Superior temporal gyrus (tissue), 1 donor: ENCODE data around the gene RSF1.
"Not testable (repeated sequence)": the region's sequence is repeated elsewhere in the genome, so short reads cannot be mapped to it uniquely, and the experiment has no call there.

Experiments
- DNase-seq: peaks from one replicate; pipeline ENCODE4 v3.0.0-alpha.2; 2016; ENCODE audit errors: extremely low spot score

Gene RSF1, protein sequence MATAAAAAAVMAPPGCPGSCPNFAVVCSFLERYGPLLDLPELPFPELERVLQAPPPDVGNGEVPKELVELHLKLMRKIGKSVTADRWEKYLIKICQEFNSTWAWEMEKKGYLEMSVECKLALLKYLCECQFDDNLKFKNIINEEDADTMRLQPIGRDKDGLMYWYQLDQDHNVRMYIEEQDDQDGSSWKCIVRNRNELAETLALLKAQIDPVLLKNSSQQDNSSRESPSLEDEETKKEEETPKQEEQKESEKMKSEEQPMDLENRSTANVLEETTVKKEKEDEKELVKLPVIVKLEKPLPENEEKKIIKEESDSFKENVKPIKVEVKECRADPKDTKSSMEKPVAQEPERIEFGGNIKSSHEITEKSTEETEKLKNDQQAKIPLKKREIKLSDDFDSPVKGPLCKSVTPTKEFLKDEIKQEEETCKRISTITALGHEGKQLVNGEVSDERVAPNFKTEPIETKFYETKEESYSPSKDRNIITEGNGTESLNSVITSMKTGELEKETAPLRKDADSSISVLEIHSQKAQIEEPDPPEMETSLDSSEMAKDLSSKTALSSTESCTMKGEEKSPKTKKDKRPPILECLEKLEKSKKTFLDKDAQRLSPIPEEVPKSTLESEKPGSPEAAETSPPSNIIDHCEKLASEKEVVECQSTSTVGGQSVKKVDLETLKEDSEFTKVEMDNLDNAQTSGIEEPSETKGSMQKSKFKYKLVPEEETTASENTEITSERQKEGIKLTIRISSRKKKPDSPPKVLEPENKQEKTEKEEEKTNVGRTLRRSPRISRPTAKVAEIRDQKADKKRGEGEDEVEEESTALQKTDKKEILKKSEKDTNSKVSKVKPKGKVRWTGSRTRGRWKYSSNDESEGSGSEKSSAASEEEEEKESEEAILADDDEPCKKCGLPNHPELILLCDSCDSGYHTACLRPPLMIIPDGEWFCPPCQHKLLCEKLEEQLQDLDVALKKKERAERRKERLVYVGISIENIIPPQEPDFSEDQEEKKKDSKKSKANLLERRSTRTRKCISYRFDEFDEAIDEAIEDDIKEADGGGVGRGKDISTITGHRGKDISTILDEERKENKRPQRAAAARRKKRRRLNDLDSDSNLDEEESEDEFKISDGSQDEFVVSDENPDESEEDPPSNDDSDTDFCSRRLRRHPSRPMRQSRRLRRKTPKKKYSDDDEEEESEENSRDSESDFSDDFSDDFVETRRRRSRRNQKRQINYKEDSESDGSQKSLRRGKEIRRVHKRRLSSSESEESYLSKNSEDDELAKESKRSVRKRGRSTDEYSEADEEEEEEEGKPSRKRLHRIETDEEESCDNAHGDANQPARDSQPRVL (N-terminal part only)

DNA sequence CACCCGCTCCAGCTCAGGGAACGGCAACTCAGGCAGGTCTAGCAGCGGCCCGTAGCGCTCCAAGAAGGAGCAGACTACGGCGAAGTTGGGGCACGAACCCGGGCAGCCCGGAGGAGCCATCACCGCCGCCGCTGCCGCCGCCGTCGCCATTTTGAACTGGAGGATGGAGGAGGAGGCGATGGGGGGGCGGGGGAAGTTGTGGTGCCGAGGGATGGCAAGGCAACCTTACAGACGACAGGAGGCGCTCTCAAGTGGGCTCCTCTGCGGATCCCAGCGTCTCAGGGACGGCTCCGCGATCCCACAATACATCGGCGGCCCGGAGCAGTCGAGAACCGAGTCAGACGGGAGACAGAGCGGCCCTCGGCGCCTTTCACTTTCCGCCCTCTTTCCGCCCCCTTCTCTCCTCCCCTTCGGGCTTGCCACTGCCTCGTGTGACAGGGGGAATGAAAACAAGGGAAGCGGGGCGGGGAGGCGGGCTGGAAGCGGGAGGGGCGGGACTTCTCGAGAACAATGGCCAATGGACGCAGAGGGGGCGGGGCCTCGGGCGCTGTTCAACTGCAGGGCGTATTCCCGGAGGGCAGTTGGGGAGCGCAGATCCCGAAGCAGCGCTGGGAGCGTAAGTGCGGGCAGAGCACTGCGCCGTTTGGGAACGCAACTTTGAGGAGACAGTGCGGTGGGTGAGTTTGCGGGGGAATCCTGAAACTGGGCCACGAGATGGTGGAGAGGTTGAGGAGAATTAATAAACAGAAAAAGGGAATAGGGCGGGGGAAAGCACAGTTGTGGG is at the start of gene RSF1, which contains the start of gene AAMDC:
TSS of gene RSF1 (minus strand) at position 158 of the 784 bp plus-strand sequence. CDS start at position 150, 8 bp downstream.
TSS of gene AAMDC (plus strand) at position 580 of the 784 bp plus-strand sequence. CDS start 21,353 bp downstream, outside the sequence.
- DNase-seq: peak; percentile 97

DNA sequence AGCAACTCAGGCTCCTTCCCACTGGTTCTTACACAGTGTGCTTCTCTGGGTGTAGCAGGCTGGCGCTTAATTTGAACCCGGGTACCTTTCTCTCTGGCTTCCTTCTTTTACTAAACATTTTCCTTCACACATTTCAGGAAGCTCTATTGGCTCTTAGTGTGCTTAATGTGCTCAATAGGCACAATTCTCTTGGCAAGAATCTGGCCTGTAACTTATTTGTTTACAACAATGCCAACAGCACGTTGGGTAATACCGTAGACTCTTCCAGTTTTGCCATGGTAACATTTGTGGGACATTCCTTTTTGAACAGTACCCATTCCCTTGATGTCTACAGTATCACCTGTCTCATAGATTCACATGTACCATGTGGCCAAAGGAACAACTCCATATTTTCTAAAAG is 48.2 kb upstream of the RSF1 start:
- DNase-seq: no peak

DNA sequence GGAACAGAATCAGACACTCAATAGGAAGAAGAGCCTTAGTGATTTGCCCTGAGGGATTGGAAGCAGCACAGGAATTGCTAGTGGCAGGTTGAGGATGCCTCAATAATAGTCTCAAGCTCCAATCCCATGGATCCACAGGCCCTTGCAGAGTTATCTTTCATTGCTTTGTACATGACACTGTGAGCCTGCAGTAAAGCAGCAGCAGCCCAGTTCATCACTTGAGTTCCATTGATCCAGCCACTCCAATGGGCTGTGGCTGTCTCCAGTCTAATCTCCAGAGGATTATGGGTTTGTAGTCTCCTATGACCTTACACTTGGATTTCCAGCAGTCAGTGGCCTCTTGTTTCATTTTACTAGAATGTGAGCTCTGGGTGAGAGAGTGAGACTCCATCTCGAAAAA is 45.8 kb upstream of the RSF1 start:
- no peak for DNase-seq

DNA sequence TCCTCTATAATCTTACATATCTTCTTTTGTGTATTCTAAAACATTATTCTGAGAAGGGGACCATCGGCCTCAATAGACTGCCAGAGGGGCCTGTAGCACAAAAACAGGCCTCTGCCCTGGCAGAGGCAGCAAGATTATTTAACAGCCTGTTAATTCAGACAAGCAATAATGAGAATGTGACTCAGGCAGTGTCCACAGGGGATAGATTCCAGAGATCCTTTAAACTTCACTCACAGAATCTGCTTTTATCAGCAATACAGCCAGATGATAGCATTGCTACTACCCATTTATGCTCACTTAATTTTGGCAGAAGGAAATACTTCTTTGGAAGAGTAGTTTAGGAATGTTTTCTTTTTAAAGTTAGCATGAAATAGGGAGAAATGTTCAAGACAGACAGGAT is 45.3 kb upstream of the RSF1 start:
- DNase-seq: no peak

DNA sequence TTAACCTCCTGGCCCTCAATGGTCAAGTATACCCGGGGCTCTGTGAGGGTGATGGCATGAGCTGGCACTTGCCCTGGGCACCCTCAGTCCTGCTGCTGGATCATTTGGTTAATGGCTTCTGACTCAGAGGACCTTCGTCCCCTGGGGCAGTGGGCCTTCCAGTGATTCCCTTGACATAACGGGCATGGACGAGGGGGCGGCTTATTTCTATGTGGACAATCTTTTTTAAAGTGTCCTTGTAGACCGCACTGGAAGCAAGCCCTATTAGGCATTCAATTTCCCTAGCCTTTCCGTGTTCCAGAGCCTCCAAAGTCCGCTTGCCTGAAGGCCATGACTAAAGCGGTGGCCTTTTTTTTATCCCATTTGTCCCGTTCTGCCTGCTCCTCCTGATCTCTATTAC is 40.9 kb upstream of the RSF1 start:
- not testable (repeated sequence) for DNase-seq

DNA sequence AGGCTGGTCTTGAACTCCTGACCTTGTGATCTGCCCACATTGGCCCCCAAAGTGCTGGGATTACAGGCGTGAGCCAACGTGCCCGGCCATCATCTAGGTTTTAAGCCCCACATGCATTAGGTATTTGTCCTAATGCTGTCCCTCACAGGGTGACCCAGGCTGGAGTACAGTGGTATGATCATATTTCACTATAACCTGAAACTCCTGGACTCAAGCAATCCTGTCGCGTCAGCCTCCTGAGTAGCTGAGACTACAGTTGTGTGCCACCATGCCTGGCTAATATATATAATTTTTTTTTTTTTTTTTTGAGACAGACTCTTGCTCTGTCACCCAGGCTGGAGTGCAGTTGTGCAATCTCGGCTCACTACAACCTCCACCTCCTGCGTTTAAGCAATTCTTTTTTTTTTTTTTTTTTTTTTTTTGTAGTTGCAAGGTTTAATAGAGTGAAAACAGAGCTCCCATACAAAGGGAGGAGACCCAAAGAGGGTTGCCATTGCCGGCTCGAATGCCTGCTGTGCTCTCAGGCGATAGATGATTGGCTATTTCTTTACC is 37.5 kb upstream of the RSF1 start:
- DNase-seq: not testable (repeated sequence)

DNA sequence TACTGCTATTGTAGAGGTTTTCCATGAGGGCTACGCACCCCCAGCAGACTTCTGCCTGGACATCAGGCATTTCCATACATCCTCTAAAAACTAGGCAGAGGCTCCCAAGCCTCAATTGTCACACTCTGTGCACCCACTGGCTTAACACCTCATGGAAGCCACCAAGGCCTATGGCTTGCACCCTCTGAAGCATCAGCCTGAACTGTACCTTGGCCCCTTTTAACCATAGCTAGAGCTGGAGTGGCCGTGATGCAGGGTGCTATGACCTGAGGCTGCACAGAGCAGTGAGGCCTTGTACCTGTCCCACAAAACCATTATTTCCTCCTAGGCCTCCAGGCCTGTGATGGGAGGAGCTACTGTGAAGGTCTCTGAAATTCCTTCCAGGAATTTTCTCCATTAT is 34.3 kb upstream of the RSF1 start:
- no peak for DNase-seq

DNA sequence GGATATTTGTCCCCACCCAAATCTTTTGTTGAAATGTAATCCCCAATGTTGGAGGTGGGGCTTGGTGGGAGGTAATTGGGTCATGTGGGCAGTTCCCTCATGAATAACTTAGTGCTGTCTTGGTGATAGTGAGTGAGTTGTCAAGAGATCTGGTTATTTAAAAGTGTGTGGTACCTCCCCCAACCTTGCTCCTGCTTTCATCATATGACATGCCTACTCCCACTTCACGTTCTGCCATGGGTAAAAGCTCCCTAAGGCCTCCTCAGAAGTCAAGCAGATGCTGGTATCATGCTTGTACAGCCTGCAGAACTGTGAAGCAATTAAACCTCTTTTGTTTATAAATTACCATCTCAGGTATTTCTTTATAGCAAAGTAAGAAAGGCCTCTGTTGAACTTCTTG is 31.0 kb upstream of the RSF1 start:
- DNase-seq: no peak

DNA sequence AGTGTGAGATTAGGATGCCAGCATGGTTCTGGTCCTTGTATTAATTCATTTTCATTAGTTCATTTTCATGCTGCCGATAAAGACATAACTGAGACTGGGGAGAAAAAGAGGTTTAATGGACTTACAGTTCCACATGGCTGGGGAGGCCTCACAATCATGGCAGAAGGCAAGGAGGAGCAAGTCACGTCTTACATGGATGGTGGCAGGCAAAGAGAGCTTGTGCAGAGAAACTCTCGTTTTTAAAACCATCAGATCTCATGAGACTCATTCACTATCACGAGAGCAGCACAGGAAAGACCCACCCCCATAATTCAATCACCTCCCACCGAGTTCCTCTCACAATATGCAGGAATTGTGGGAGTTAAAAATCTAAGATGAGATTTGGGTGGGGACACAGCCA is 23.2 kb upstream of the RSF1 start:
- DNase-seq: not testable (repeated sequence)

DNA sequence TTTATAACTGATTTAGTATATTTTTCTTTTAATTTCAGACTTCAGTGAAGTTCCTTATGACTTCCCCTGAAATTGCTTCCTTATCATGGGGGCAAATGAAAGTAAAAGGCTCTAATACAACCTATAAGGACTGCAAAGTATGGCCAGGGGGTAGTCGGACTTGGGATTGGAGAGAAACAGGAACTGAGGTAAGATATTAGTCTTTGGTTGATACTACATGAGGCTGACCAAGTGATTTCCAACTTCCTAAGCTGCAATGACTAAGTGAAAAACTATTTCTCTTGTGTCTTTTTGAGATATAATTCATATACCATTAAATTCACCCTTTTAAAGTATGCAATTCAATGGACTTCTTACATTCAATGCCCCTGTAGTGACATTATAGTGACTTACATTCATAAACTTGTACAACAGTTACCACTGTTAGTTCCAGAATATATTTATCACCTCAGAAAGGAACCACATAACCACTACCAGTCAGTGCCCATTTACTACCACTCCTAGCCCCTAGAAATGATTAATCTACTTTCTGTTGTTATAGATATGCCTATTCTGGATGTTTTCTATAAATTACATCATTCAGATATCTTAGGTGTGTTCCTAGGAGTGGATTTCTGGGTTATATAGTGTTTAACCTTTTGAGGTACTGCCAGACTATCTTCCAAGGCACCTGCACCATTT is 22.1 kb upstream of the RSF1 start:
- DNase-seq: no peak

DNA sequence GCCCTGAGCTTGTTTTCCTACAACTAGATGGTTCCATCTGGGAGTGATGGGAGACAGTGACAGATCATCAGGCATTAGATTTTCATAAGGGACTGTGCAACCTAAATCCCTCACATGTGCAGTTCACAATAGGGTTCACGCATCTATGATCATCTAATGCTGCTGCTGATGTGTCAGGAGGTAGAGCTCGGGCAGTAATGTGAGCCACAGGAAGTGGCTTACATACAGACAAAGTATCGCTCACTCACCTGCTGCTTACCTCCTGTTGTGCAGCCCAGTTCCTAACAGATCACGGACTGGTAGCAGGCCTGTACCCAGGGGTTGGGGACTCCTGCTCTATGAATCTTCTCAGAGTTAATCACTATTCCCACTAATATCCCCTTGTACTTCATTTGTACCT is 12.8 kb upstream of the RSF1 start:
- DNase-seq: no peak

DNA sequence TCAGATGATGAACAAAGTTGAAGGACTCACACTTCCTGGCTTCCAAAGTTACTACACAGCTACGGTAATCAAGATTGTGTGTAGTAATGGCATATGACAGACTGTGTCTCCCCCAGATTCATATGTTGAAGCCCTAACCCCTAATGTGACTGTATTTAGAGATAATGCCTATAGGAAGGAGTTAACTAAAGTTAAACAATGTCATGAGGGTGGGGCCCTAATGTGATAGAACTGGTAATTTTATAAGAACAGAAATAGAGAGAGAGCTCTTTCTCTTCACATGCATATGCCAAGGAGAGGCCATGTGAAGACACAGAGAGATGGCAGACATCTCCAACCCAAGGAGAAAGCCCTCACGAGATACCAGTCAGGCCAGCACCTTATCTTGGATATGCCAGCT is 8.4 kb upstream of the RSF1 start:
- DNase-seq: no peak

DNA sequence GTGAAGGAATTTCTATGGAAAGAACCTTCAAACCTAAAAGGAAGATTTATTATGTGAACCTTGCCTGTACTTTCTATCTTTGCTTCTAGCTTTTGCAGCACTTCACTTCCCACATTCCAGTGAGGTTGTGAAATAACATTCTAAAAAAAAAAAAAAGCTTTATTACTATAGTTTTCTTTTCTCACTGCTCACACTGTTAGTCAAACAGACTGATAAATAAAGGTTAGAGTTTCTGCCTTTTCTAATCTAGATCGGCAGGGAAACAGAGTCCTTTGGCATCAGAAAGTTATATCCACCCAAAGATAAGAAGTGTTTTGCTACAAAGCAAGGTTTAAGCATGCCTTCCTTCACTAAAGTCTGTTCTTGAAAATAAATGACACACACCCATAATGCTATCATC is 3.3 kb upstream of the RSF1 start:
- no peak for DNase-seq

DNA sequence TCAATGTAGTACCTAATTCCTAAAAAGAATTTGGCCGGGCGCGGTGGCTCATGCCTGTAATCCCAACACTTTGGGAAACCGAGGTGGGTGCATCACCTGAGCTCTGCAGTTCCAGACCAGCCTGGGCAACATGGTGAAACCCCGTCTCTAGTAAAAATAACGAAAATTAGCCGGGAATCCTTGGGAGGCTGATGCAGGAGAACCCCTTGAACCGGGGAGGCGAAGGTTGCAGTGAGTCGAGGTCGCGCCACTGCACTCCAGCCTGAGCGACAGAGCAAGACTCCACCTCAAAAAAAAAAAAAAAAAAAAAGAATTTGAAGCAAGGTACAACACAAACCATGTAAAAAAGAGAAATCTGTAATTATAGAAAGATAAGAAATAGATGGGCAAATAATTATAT is 1.6 kb upstream of the RSF1 start:
- not testable (repeated sequence) for DNase-seq

DNA sequence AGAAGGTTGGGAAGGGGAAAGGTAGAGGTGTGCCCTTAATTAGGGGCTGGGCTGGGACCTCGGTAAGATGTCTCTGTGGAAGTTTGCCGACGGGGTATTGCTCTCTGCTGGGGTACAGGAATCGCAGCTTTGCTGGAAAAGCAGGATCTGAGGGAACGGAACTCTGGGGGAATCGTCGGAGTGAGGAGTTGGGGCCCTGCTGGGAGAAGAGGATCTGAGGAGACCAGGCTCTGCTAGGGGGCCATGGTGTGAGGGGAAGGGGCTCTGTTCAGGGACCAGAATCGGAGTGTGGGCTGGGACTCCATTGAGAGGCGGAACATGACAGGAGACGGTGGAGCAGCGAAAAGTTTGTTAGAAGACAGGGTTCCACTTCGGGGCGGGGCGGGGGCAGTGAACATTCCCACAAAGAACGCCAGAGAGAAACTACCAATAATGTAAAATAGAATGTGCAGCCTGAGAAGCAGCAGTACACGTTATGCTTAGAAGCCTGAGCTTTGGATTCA is 878 bp upstream of the RSF1 start:
- DNase-seq: no peak

DNA sequence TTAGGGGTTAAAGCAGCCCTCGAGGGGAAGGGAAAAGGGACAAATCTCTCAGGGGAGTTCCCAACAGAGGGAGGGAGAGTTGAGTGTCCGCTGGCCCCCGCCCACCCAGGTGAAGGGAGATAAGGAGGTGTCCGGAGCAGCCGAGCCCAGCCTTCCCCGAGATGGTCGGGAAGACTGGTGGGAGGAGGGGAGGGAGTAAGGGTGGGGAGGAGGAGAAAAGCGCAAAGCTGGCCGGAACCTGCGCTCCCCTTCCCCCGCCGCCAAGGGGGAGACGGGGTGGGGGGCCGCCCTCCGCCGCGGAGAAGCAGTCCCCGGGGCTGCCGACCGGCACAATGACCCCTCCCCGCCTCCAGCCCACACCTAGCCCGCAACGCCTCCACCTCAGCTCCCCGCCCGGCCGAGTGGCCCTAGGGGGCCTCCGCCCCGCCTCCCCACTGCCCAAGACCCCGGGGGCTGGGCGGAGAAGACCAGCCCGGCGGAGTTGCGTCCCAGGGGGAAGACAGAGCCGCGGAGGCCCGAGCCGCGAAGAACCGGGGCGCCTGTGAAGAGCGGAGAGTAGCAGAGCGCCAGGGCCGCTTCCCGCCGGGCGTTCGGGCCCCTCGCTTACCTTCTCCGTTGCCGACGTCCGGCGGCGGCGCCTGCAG is 479 bp downstream of the RSF1 start:
- peak; percentile 46 for DNase-seq

DNA sequence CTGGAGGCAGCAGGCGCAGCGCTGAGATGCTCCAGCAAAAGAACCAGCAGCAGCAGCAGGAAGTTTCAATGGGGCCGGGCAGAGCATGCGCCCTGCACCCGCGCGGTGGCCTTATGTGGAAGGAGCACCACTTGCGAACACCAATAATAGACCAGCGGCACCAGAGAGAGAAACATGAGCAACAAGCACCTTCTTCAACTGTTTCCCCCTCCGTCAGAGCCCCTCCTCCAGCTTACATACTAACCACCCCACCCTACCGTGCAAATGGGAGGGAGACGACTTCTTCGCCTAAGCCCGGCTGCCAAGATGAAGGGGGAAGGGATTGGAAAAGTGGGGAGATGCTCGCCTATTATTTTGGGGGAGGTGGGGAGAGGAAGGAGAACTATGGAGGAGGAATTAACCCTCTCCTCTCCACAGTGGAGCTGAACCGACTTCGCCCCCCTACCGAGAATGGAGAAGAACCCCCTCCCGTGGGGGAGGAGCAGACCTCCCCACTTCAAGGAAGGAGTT is 1.1 kb downstream of the RSF1 start:
- DNase-seq: peak; percentile 90

DNA sequence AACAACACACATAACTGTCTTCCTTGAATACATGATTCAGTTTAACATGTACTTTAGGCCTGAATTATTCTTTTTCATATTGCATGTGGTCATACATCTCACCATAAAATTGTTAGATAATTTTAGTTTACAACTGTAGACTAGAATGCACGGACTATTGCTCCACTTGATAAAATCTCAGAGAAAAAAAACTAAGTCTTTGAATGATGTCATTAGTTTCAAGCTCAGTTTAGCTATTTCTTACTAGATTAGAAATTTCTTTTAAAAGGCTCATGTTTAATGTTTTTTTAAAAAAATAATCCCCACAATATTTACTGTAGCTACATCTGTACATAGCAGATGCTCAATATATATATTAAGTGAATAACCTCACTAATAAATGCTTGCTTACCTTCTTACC is 5.1 kb downstream of the RSF1 start:
- no peak for DNase-seq

DNA sequence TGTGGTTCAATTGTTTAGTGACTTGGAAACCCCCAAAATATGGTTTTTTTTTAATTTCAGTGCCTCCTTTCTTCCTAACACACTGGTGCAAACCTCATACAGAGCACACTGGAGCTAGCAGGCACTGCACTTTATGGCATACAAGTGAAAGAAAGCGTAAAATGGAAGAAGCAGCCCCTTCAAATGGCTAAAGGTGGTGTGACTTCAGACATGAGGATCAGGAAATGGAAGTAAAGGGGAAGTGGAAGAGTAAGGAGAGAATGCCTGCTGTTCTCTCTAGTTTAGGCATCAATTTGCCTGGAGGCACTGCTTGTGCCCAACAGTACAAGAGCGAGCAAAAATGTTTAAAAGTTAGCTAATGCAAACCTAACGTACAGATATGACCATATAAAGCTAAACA is 5.7 kb downstream of the RSF1 start:
- DNase-seq: no peak
